ENCODE measurements around the gene DAPK2. TPM values are rescaled to one million over a fixed set of nuclear protein-coding genes. Genes with fewer than 3 reads are reported as not detected.

The DAPK2 gene
- total RNA-seq, 1 donor from 2014 or later, result 2.4 TPM

- TF ChIP-seq CTCF (IDR thresholded peaks at IDR 0.05), result no peak
- H3K9me3 ChIP-seq, result no peaks in the 10 kb centered on the region
- no peak overlapping the region for H3K4me3 ChIP-seq
- no peaks in the 10 kb centered on the region for H3K4me1 ChIP-seq
- no peaks in the 10 kb centered on the region for H3K27me3 ChIP-seq
- H3K36me3 ChIP-seq, result no peaks in the 10 kb centered on the region
- H3K27ac ChIP-seq, result no peak overlapping the region
- intact Hi-C loops (cut with DNase I), result no loop called here
- DNase-seq (ENCODE audit: low spot score in 2 of 2), result no peak
Measured at GRCh38 chr15:63974021-63974420, 72.3 kb downstream of the DAPK2 start.

GRCh38 chr15:63973212-63974009, 72.9 kb downstream of the DAPK2 start:
- Histone ChIP-seq H3K4me3 (no peak overlapping the region), H3K36me3 (no peaks in the 10 kb centered on the region), H3K9me3 (no peaks in the 10 kb centered on the region), H3K4me1 (no peaks in the 10 kb centered on the region), H3K27ac (no peak overlapping the region), H3K27me3 (no peaks in the 10 kb centered on the region)
- no peak for TF ChIP-seq CTCF (IDR thresholded peaks at IDR 0.05)
- intact Hi-C loops (cut with DNase I), result no loop called here
- DNase-seq (ENCODE audit: low spot score in 2 of 2), result no peak

GRCh38 chr15:63972801-63973200, 73.5 kb downstream of the DAPK2 start:
- no peaks in the 10 kb centered on the region for H3K4me1 ChIP-seq
- no peaks in the 10 kb centered on the region for H3K36me3 ChIP-seq
- no peak for TF ChIP-seq CTCF (IDR thresholded peaks at IDR 0.05)
- H3K27me3 ChIP-seq, result no peaks in the 10 kb centered on the region
- intact Hi-C loops (cut with DNase I), result no loop called here
- no peaks in the 10 kb centered on the region for H3K9me3 ChIP-seq
- DNase-seq (ENCODE audit: low spot score in 2 of 2), result no peak
- H3K4me3 ChIP-seq, result no peak overlapping the region
- H3K27ac ChIP-seq, result no peak overlapping the region

- no peak overlapping the region for H3K27ac ChIP-seq
- no peak overlapping the region for H3K4me3 ChIP-seq
- H3K4me1 ChIP-seq, result no peaks in the 10 kb centered on the region
- H3K9me3 ChIP-seq, result no peaks in the 10 kb centered on the region
- no peaks in the 10 kb centered on the region for H3K36me3 ChIP-seq
- no peak for DNase-seq (ENCODE audit: low spot score in 2 of 2)
- no peaks in the 10 kb centered on the region for H3K27me3 ChIP-seq
- intact Hi-C loops (cut with DNase I), result no loop called here
- TF ChIP-seq CTCF (IDR thresholded peaks at IDR 0.05), result no peak
Measured at GRCh38 chr15:63971904-63972303, 74.4 kb downstream of the DAPK2 start.

- TF ChIP-seq CTCF (IDR thresholded peaks at IDR 0.05), result no peak
- H3K27ac ChIP-seq, result no peak overlapping the region
- no peaks in the 10 kb centered on the region for H3K36me3 ChIP-seq
- no peaks in the 10 kb centered on the region for H3K4me1 ChIP-seq
- no peak for DNase-seq (ENCODE audit: low spot score in 2 of 2)
- intact Hi-C loops (cut with DNase I), result no loop called here
- no peaks in the 10 kb centered on the region for H3K27me3 ChIP-seq
- no peak overlapping the region for H3K4me3 ChIP-seq
- no peaks in the 10 kb centered on the region for H3K9me3 ChIP-seq
Measured at GRCh38 chr15:63971427-63971805, 74.9 kb downstream of the DAPK2 start.

Measured in ascending aorta (tissue), 2 donors.